Endothelial cell of umbilical vein (primary cell): Measurements from ENCODE around the gene PLAC1. TPM values are rescaled to one million over a fixed set of nuclear protein-coding genes. Genes with fewer than 3 reads are reported as not detected.

ENCODE experiments used
- BruUV-seq: library from RNA; stranded (reverse); fragments of 400-500 nt; replicated peaks from 2 replicates; lab custom pipeline; 2021; lab: Mats Ljungman, UMichigan
- CTCF ChIA-PET: fragments of 300-600, 350-600 bp; sonication (Branson Sonifier 250); formaldehyde crosslinking; loops from one replicate; lab custom pipeline; 2021; ENCODE audit warnings: antibody characterized with exemption, inconsistent platforms; lab: Charles Lee
- POLR2A ChIA-PET: fragments of 300-600, 350-600 bp; sonication (Branson Sonifier 250); formaldehyde crosslinking; loops from one replicate; lab custom pipeline; 2021; ENCODE audit warnings: antibody characterized with exemption, inconsistent platforms; lab: Charles Lee
- DNase-seq: peaks from one replicate; pipeline ENCODE4 v3.0.0-alpha.2; 2011; ENCODE audit warnings: low read depth, low spot score
- FAIRE-seq: peaks from 2 replicates; lab custom pipeline; 2011; peaks lifted over from hg19 to GRCh38; lab: Jason Lieb, UNC
- H2AFZ ChIP-seq: 2 replicates; pipeline ENCODE4 v1.6.0; 2012; ENCODE audit warnings: low read depth, low read length, control low read depth, inconsistent platforms
- H3K27ac ChIP-seq: 2 replicates; pipeline ENCODE4 v1.5.1; 2011; ENCODE audit warnings: low read depth, mild to moderate bottlenecking, control low read depth, low read length, moderate library complexity; ENCODE audit not compliant: insufficient read depth
- H3K27me3 ChIP-seq, 2 experiments: 2 replicates each; pipeline versions ENCODE4 v1.6.0 to v1.6.1; 2011; ENCODE audit warnings: low read length in 2 of 2, mixed read lengths in 1 of 2; ENCODE audit not compliant: control insufficient read depth in 2 of 2, insufficient read depth in 2 of 2
- H3K36me3 ChIP-seq, 2 experiments: 2 replicates in 1 of 2; 3 replicates in 1 of 2; pipeline ENCODE4 v1.5.1; 2011; ENCODE audit warnings: low read length in 2 of 2, mild to moderate bottlenecking in 1 of 2, moderate library complexity in 1 of 2; ENCODE audit not compliant: control insufficient read depth in 2 of 2, insufficient read depth in 2 of 2; ENCODE audit errors: extremely low read depth in 1 of 2
- H3K4me1 ChIP-seq: 3 replicates; pipeline ENCODE4 v1.5.1; 2011; ENCODE audit warnings: mild to moderate bottlenecking, low read length; ENCODE audit not compliant: control insufficient read depth, insufficient read depth; ENCODE audit errors: extremely low read depth
- H3K4me2 ChIP-seq: 2 replicates; pipeline ENCODE4 v1.6.1; 2011; ENCODE audit warnings: low read length, control low read depth, mixed read lengths; ENCODE audit not compliant: insufficient read depth
- H3K4me3 ChIP-seq, 3 experiments: fragments of 200-600 bp in 1 of 3; sonication (generic), shearing (Covaris generic) in 1 of 3; replicated peaks in 1 of 3; 2 replicates each; pipeline ENCODE4 v1.5.1; 2011 to 2016; ENCODE audit warnings: control low read depth in 3 of 3, low read length in 3 of 3, mild to moderate bottlenecking in 2 of 3, inconsistent platforms in 1 of 3, low read depth in 1 of 3, moderate library complexity in 1 of 3; ENCODE audit not compliant: insufficient read depth in 1 of 3
- H3K79me2 ChIP-seq: 2 replicates; pipeline ENCODE4 v1.6.0; 2012; ENCODE audit warnings: low read length, inconsistent platforms; ENCODE audit not compliant: control insufficient read depth, insufficient read depth
- H3K9ac ChIP-seq: replicated peaks from 2 replicates; pipeline ENCODE3; 2011; ENCODE audit warnings: low read length, control low read depth; ENCODE audit not compliant: insufficient read depth; ENCODE audit errors: extremely low read depth
- H3K9me1 ChIP-seq: replicated peaks from 3 replicates; pipeline ENCODE4 v1.6.0; 2011; ENCODE audit warnings: mild to moderate bottlenecking, low read length; ENCODE audit not compliant: control insufficient read depth, insufficient read depth; ENCODE audit errors: extremely low read depth
- H3K9me3 ChIP-seq: replicated peaks from 2 replicates; pipeline ENCODE4 v1.5.1; 2012; ENCODE audit warnings: low read length, inconsistent platforms; ENCODE audit not compliant: control insufficient read depth, insufficient read depth
- H4K20me1 ChIP-seq: replicated peaks from 2 replicates; pipeline ENCODE3; 2011; ENCODE audit warnings: mild to moderate bottlenecking, low read length; ENCODE audit not compliant: control insufficient read depth, insufficient read depth; ENCODE audit errors: extremely low read depth
- EZH2 ChIP-seq: IDR thresholded peaks from 2 replicates; pipeline ENCODE4 v1.6.1; 2012; ENCODE audit warnings: borderline replicate concordance, low read depth, mild to moderate bottlenecking, moderate library complexity, low read length, inconsistent platforms; ENCODE audit not compliant: severe bottlenecking
- FOS ChIP-seq: IDR thresholded peaks from 2 replicates; pipeline ENCODE4 v1.6.1; 2011; ENCODE audit warnings: mild to moderate bottlenecking, low read length, moderate library complexity, borderline replicate concordance; ENCODE audit not compliant: insufficient read depth
- GATA2 ChIP-seq: IDR thresholded peaks from 2 replicates; pipeline ENCODE4 v1.7.0; 2011; ENCODE audit warnings: low read depth, mild to moderate bottlenecking, moderate library complexity, mixed read lengths, low read length; ENCODE audit not compliant: insufficient read length, insufficient read depth
- JUN ChIP-seq: IDR thresholded peaks from 2 replicates; pipeline ENCODE4 v1.6.1; 2011; ENCODE audit warnings: borderline replicate concordance, low read depth; ENCODE audit not compliant: insufficient read length, insufficient read depth
- MAX ChIP-seq: IDR thresholded peaks from 2 replicates; pipeline ENCODE4 v1.6.1; 2011; ENCODE audit not compliant: insufficient read depth, insufficient read length
- MYC ChIP-seq: IDR thresholded peaks from one replicate; pipeline ENCODE4 v1.6.1; 2011; ENCODE audit warnings: mild to moderate bottlenecking, low read depth, low read length
- POLR2A ChIP-seq: IDR thresholded peaks from 2 replicates; pipeline ENCODE4 v1.6.1; 2012; ENCODE audit warnings: low read depth, mild to moderate bottlenecking, control low read depth, low read length
- POLR2AphosphoS5 ChIP-seq: IDR thresholded peaks from 2 replicates; pipeline ENCODE4 v1.6.1; 2012; ENCODE audit warnings: low read depth, mild to moderate bottlenecking, control low read depth, low read length, moderate library complexity; ENCODE audit not compliant: insufficient read depth
- dilution Hi-C: fragments of 300-500 bp; cut with MboI; formaldehyde crosslinking; loops from one replicate; pipeline ENCODE4 v1.15.0; 2019; ENCODE audit warnings: low sequenced_read_pairs; ENCODE audit not compliant: extremely low pct_ligation_motif_present
- intact Hi-C: fragments of 100-400 bp; cut with micrococcal nuclease; formaldehyde crosslinking; loops from one replicate; pipeline ENCODE4 v1.10.0; 2022
- polyA plus RNA-seq, 4 experiments: library from polyadenylated mRNA; depleted of rRNA in 3 of 4; stranded (reverse) in 3 of 4; unstranded in 1 of 4; fragments of >200 nt; gene quantifications; 2 replicates each; pipeline versions ENCODE4 v1.2.1 to v1.2.3, GENCODE V29; 2011 to 2012; ENCODE audit warnings: missing spikeins in 1 of 4
- total RNA-seq: library from RNA; stranded (reverse); gene quantifications from 2 replicates; pipeline ENCODE4 v1.2.3, GENCODE V29; 2021
- TF ChIP-seq, protein P1 (sequence below), 2 donors: IDR thresholded peaks; 1 replicate in 1 of 2; 2 replicates in 1 of 2; pipeline ENCODE4 v1.5.1; 2011; ENCODE audit warnings: low read length in 2 of 2, mild to moderate bottlenecking in 2 of 2, moderate library complexity in 2 of 2, control low read depth in 1 of 2, inconsistent platforms in 1 of 2, low read depth in 1 of 2; ENCODE audit not compliant: insufficient read depth in 1 of 2; ENCODE audit errors: extremely low read depth in 1 of 2

Gene PLAC1
- total and polyA plus RNA-seq, 2 donors (not counting 3 experiments of a cell fraction or from before 2014, with no cell fraction given), result 0.58 to 2.4 TPM

- dilution Hi-C loops, result no loop called here
- ChIA-PET POLR2A (no interaction called here), CTCF (no interaction called here)
- Histone ChIP-seq H3K4me1 (no peaks in the 10 kb centered on the region), H3K9me3 (no peaks in the 10 kb centered on the region), H3K36me3 (no peaks in the 10 kb centered on the region), H3K4me3 (no peak overlapping the region), H2AFZ (no peak overlapping the region), H3K9me1 (no peaks in the 10 kb centered on the region), H3K9ac (no peak overlapping the region), H3K4me2 (no peak overlapping the region), H4K20me1 (no peaks in the 10 kb centered on the region), H3K79me2 (no peaks in the 10 kb centered on the region), H3K27me3 (no peaks in the 10 kb centered on the region), H3K27ac (no peak overlapping the region)
- FAIRE-seq (no peak), DNase-seq (no peak)
- no TSS peak for BruUV-seq
- TF ChIP-seq POLR2A, result no peak
- TF ChIP-seq EZH2, result no peak
- no peak for TF ChIP-seq FOS
- no peak for TF ChIP-seq POLR2AphosphoS5
- no peak for TF ChIP-seq GATA2
- TF ChIP-seq JUN, result no peak
- no peak for TF ChIP-seq MYC
- TF ChIP-seq MAX, result no peak
- TF ChIP-seq, protein P1, sequence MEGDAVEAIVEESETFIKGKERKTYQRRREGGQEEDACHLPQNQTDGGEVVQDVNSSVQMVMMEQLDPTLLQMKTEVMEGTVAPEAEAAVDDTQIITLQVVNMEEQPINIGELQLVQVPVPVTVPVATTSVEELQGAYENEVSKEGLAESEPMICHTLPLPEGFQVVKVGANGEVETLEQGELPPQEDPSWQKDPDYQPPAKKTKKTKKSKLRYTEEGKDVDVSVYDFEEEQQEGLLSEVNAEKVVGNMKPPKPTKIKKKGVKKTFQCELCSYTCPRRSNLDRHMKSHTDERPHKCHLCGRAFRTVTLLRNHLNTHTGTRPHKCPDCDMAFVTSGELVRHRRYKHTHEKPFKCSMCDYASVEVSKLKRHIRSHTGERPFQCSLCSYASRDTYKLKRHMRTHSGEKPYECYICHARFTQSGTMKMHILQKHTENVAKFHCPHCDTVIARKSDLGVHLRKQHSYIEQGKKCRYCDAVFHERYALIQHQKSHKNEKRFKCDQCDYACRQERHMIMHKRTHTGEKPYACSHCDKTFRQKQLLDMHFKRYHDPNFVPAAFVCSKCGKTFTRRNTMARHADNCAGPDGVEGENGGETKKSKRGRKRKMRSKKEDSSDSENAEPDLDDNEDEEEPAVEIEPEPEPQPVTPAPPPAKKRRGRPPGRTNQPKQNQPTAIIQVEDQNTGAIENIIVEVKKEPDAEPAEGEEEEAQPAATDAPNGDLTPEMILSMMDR (IDR thresholded peaks at IDR 0.05; ENCODE audit: extremely low read depth in 1 of 2, insufficient read depth in 1 of 2, low read depth in 1 of 2, low read length in 2 of 2), result no peak
- intact Hi-C loops, result no loop called here
Observed at GRCh38 chrX:134634691-134635090, 23.6 kb downstream of the PLAC1 start.
